NT2/D1 (cell line): ENCODE data around the gene ANLN.

Experiments used
- SUZ12 ChIP-seq: IDR thresholded peaks from 2 replicates; pipeline ENCODE4 v1.6.1; 2011; ENCODE audit not compliant: insufficient read length, insufficient read depth; ENCODE audit errors: extremely low read depth
- YY1 ChIP-seq: IDR thresholded peaks from 2 replicates; pipeline ENCODE4 v1.6.1; 2011; ENCODE audit not compliant: insufficient read length, insufficient read depth
- ZNF274 ChIP-seq: IDR thresholded peaks from 2 replicates; pipeline ENCODE4 v1.6.1; 2011; ENCODE audit warnings: mild to moderate bottlenecking, low read depth, low read length

- no peak for TF ChIP-seq YY1
- TF ChIP-seq ZNF274, result no peak
- TF ChIP-seq SUZ12, result no peak
Observed at GRCh38 chr7:36388423-36388822, 1.2 kb upstream of the ANLN start.
